Fibroblast of skin of scalp (primary cell): ENCODE results near the gene LCMT2.

ENCODE experiments used
- DNase-seq: peaks from one replicate; pipeline ENCODE4 v3.0.0-alpha.2; 2013

The LCMT2 gene

GRCh38 chr15:43275740-43276562 lies 54.4 kb downstream of the LCMT2 start:
- no peak for DNase-seq

- no peak for DNase-seq
These were observed 56.2 kb downstream of the LCMT2 start for GRCh38 chr15:43274136-43274535.
